Stimulated activated CD8-positive, alpha-beta memory T cell treated with anti-CD3 and anti-CD28 coated beads, Interleukin-15, amount 100 ng/mL, for 48 hours (primary cell): ENCODE measurements around the gene DTYMK.

Experiments
- DNase-seq, 2 donors: peaks; one replicate each; pipeline ENCODE4 v3.0.0-alpha.2; 2020; ENCODE audit warnings: low read depth in 2 of 2

The DTYMK gene

GRCh38 chr2:241686650-241687425 lies at the start of gene DTYMK:
TSS of gene DTYMK (minus strand) at chr2:241686815. CDS start at chr2:241686783, 32 bp downstream.
- DNase-seq: peak; percentile 96 to 97

DNA sequence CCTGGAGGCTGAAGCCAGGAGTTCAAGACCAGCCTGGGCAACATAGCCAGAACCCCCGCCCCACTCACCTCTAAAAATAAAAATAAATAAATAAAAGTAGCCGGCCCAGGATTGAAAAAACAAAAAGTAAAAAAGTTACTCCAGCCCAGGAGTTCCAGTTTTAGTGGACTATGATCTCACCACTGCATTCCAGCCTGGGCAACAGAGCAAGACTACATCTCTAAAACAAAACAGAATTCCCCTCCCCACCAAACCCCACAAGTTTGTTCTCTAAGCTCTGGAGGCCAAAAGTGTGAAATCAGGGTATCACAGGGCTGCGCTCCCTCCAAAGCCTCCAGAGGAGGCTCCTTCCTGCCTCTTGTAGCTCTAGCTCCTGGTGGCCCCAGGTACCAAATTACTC lies 49.5 kb upstream of the DTYMK start:
- no peak for DNase-seq

- DNase-seq: peak; percentile 85 to 91
Measured at GRCh38 chr2:241734467-241735208, 48.0 kb upstream of the DTYMK start, which contains the start of gene D2HGDH. TSS of gene D2HGDH (plus strand) at chr2:241734630. CDS start at chr2:241735225, 595 bp downstream.

DNA sequence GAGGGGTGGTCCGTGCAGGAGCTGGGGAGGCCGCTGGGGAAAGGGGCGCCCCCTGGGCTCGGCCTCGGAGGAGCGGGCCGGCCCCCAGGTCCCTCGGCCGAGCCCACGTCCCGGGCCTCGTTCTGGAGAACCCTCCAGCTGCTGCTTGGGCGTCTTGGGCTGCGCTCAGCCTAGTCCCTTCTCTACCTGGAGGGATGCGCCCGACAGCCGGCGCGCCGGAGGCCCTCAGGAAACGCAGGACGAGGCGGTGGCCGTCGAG lies 47.5 kb upstream of the DTYMK start:
- no peak for DNase-seq

DNA sequence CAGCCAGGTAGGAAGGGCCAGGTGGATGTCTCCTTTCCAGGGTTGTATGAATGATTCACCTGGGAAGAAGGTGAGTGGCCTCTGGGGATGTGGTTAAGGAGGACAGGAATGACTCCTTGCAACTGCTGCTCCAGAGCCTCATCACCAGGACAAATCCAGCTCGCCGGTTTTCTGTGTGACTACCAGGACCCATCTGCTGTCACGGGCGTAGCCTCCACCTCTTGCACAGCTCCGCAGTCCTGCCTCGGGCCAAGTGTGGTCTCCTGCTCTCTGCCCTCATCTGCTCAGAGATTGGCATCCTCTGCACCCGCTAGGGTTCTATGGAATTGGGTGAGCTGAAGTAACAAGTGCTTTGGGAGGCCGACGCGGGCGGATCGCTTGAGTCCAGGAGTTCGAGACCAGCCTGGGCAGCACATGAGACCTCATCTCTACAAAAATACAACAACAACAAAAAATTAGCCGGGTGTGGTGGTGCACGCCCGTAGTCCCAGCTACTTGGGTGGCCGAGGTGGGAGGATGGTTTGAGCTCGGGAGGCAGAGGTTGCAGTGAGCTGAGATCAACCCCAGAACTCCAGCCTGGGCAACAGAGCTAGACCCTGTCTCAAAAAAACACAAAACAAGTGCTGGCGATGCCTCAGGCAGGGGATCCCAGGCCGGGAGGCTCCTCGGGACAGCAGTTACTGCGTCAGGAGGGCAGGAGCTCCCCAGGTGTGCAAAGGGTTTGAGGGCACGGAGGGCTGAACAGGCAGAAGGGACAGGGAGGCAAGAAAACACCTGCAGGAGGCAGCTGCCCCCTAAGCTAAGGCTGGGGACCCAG lies 47.0 kb upstream of the DTYMK start:
- no peak for DNase-seq

- DNase-seq: peak; percentile 56 to 63
Measured at GRCh38 chr2:241732513-241733186, 46.0 kb upstream of the DTYMK start.

GRCh38 chr2:241730671-241731293 lies 44.2 kb upstream of the DTYMK start:
- no peak for DNase-seq

GRCh38 chr2:241729868-241730267 lies 43.3 kb upstream of the DTYMK start:
- DNase-seq: no peak

GRCh38 chr2:241728627-241729026 lies 42.0 kb upstream of the DTYMK start:
- no peak for DNase-seq

DNA sequence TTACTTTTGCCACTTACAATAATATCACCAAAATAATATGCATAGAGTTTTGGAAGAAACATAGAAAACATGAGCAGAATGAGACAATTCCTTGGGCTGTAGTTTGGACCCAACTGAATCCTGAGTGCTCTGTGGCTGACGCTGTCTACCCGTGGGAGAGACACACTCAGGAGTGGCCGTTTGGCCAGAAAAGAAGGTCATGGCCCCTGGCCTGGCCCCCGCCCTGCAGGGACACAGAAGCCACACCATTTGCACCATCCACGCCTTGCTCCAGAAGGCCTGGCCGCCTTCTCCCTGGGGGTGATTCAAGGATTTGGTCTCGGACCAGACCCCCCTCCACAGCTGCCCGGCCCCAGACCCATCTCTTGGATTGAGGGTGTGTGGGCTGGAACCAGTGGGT lies 41.4 kb upstream of the DTYMK start:
- DNase-seq: no peak

- no peak for DNase-seq
Measured at GRCh38 chr2:241726459-241726858, 39.8 kb upstream of the DTYMK start.

- no peak for DNase-seq
Measured at GRCh38 chr2:241724975-241725870, 38.6 kb upstream of the DTYMK start.

DNA sequence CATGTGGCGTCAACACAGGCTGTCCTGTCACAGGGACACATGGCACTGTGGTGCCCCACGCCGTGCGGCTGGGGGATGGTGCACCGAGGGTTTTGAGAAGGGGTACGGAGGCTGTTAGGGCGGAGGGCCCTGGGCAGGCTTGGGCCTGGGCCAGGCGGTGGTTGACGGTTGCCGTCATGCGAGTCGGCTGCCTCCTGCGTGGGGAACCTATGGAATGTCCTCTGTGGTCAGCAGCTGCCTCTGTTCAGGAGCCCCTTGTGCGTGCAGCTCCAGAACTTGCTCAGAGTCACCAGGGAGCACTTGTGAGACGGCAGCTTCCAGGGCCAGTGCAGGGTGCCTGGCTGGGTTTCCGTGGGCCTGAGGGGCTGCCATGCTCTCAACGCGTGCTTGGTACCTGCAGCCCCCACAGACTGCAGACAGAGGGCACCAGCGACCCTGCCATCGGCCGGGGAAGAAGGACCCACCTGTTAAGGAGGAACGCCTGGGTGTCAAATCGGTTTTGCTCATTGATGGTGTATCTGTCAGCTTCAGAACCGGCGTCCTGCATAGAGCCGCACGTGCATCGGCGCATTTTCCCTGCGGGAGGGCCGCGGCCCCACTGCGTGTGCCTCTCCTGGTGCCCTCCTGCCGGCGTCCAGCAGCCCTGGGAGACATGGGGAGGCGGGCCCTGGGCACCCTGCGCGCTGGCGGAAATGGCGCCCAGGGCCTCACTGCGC lies 37.8 kb upstream of the DTYMK start:
- DNase-seq: no peak

- no peak for DNase-seq
Measured at GRCh38 chr2:241722896-241723454, 36.4 kb upstream of the DTYMK start.

DNA sequence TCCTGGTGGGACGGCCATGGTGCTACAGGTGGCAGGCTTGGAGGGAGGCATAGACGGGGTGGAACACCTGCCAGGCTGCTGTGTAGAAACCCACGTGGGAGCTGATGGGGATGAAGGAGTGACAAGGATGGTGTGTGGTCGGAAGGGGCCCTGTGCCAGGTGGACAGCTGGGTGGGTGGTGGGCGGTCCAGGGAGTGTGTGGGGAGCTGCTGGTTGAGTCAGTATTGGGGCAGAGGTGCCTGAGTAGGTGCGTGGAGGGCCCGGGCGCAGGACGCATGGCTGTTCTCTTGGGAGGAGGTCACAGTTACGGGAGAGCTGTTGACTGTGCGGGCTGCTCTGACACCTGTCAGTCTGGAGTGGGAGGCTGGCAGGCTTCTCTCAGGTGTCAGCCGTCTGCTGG lies 35.2 kb upstream of the DTYMK start:
- DNase-seq: no peak

- no peak for DNase-seq
Measured at GRCh38 chr2:241720560-241720959, 33.9 kb upstream of the DTYMK start.

GRCh38 chr2:241720099-241720498 lies 33.5 kb upstream of the DTYMK start:
- no peak for DNase-seq

GRCh38 chr2:241719093-241719492 lies 32.5 kb upstream of the DTYMK start:
- no peak for DNase-seq

- DNase-seq: no peak
Measured at GRCh38 chr2:241708879-241709278, 22.3 kb upstream of the DTYMK start.
